NCI-H146 treated with DMSO at 0.1 percent for 48 hours (cell line): ENCODE measurements around the gene TRIM29.
"Not testable (repeated sequence)": the region's sequence is repeated elsewhere in the genome, so short reads cannot be mapped to it uniquely, and the experiment has no call there.

Experiments used
- DNase-seq: peaks from one replicate; lab custom pipeline; 2025; ENCODE audit not compliant: unreplicated experiment; lab: John Stamatoyannopoulos, UW

TRIM29 gene, protein sequence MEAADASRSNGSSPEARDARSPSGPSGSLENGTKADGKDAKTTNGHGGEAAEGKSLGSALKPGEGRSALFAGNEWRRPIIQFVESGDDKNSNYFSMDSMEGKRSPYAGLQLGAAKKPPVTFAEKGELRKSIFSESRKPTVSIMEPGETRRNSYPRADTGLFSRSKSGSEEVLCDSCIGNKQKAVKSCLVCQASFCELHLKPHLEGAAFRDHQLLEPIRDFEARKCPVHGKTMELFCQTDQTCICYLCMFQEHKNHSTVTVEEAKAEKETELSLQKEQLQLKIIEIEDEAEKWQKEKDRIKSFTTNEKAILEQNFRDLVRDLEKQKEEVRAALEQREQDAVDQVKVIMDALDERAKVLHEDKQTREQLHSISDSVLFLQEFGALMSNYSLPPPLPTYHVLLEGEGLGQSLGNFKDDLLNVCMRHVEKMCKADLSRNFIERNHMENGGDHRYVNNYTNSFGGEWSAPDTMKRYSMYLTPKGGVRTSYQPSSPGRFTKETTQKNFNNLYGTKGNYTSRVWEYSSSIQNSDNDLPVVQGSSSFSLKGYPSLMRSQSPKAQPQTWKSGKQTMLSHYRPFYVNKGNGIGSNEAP

DNA sequence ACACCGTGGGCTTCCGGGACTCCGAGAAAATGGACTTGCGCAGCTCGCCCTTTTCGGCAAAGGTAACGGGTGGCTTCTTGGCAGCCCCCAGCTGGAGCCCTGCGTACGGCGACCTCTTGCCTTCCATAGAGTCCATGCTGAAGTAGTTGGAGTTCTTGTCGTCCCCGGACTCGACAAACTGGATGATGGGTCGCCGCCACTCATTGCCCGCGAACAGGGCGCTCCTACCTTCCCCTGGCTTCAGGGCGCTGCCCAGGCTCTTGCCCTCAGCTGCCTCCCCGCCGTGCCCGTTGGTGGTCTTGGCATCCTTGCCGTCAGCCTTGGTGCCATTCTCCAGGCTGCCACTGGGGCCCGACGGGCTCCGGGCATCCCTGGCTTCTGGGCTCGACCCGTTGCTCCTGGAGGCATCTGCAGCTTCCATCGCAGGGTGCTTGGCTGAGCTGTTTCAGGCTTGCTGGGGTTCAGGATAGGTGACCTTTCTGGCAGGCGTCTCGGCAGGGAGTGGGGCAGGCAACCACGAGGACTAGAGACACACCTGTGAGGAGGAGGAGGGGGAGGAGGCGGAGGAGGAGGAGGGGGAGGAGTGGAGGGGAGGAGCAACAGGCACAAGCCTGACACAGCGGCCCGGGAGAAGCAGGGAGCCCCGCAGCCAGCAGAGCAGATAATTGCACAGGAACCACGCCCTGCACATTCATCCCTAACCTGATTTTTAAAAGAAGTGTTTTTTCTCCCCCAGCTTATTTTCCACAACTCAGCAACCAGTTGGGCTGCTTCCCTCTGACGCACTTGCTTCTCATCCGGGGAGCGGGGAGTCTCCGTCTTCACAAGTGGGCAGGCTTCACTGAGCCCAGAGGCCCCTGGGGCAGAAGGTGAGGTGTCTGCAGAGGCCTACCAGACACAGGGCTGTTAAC, at the start of gene TRIM29:
TSS of gene TRIM29 (minus strand) at position 503 of the 911 bp plus-strand sequence. CDS start at position 421, 82 bp downstream.
- peak; percentile 22 for DNase-seq

DNA sequence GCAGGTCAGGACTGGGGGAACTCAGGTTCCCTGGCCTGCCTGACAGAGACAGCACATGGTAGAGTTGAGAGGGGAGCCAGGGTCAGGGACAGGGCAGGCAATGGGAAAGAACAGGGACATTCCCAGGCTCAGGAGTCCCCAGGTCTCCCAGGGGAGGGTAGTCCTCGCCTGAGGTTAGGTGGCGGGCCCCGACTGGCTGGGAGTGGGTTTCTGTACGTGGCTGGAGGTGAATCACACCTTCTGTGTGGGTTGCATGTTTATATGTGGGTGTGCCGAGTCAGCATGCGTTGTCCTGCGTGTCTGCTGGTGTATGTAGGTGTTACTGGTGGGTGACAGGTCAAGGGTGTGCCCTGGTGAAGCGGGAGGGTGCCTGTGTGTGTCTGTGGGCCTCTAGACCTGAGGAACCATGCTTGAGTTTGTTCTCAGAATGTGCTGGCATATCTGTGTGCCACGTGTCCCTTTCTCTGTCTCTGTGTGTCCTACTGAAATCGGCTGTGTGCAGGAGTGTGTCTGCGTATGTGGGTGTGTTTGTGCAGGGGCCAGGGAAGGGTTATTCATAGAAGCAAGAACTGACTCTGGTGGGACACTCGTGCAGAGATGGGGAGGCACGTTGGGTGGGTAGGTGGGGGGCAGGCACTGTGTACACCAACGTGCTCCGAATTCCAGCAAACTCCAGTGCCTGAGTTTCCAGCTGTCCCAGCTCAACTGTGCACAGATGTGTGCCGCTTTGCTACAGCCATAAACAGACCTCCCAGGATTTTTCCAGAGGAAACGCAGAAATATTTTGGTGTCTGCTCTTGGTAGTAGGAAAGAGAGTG, 49.1 kb upstream of the TRIM29 start:
- DNase-seq: no peak

GRCh38 chr11:120186456-120186773, 48.5 kb upstream of the TRIM29 start:
- no peak for DNase-seq

DNA sequence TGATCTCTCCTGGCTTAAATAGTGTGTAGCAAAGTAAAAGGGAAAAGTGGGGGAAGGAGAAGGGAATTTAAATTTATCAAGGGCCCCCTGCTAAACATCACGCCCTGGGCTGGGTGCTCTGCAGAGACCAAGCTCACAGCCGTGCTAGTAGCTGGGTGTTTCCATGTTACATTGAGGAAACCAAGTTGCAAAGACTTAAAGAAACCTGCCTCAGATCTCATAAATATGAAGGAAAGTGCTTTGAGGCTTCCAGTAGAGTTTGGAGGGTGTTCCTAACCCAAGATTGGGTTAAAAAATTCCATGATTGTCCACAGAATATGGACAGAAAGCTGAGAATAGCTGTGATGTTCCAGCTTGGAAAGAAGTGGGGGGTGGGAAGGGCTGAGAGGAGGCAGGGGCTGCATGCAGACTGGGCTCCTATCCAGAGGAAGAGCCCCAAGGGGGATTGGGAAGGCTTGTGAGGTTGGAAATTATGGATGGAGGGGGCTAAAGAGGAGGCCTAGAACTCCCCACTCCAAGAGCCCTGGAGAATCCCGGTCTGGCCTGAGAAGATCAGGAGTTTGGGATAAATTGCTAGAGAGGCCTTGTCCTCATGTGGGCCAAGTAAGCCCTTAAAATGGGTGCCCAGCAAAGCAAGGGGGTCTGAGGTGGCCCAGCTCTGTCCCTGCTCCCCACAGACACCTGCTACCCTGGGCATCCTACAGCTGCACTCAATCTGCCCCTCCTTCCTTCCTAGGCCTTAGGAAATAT, 48.0 kb upstream of the TRIM29 start:
- DNase-seq: no peak

- DNase-seq: no peak
Measured at GRCh38 chr11:120184946-120185705, 47.2 kb upstream of the TRIM29 start.

- DNase-seq: no peak
Measured at GRCh38 chr11:120184371-120184945, 46.5 kb upstream of the TRIM29 start.

DNA sequence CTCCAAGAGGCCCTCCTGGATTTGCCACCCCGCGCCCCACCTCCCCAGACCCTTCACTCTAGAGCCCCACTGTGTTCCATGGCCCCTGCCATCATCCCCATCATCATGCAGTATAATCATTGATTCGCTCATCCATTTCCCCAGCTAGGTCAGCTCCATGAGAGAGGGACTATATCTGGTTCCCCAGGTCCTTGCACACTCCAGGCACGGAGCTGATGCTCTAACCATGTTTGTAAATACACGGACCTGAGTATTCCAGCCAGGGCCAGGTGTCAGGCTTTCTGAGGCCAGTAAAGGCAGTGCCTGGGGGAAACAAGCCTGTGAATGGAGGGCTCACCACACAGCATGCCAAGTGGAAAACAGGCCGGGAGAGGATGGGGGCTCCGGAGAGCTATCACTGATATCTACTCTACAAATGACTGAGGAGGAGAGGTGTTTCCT, 45.8 kb upstream of the TRIM29 start:
- DNase-seq: no peak

- no peak for DNase-seq
Measured at GRCh38 chr11:120182790-120183491, 45.0 kb upstream of the TRIM29 start.

DNA sequence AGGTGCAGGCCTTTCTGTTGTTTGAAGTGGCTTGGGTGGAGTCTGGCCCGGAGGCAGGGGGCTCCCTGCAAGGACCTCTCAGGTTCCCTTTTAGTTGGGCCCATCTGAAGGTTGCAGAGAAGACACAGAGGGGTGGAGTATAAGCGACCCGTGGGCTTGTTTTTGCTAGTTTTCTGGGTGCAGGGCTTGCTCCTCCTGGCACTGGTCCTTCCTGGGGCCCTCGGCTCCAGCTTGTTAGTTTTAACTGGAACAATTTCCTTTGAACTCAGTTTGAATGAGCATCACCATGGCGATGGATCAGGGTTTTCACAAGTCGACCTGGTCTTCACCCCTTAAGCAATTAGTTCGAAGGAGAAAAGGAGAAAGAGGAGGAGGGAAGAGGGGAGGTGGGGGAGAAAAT, 44.5 kb upstream of the TRIM29 start:
- DNase-seq: no peak

DNA sequence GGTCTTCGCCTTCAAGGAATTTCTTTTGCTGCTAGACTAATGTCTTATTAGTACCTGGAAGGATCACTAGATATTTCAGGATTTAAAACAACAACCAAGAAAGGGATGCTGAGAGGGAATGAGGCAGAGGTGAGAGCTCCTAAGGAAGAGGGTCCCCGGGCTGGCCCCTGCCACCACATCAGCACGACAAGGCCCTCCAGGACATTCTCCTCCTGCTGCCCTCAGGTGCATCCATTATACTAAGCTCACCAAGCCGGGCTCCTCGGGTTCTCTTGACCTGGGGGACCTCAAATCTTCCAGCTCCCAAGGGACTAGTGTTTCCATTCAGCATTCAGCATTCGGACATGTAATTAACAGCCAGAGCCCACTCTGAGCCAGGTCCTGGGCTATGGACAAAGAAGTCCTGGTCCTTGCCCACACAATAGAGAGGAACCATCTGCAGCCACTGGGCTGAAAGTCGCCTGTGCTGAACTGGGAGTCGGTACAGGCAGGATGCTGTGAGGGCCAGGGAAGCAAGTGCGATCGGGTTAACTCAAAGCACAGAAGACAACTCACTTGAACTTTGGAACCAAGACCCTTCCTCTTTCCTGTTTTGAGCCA, 43.6 kb upstream of the TRIM29 start:
- DNase-seq: no peak

DNA sequence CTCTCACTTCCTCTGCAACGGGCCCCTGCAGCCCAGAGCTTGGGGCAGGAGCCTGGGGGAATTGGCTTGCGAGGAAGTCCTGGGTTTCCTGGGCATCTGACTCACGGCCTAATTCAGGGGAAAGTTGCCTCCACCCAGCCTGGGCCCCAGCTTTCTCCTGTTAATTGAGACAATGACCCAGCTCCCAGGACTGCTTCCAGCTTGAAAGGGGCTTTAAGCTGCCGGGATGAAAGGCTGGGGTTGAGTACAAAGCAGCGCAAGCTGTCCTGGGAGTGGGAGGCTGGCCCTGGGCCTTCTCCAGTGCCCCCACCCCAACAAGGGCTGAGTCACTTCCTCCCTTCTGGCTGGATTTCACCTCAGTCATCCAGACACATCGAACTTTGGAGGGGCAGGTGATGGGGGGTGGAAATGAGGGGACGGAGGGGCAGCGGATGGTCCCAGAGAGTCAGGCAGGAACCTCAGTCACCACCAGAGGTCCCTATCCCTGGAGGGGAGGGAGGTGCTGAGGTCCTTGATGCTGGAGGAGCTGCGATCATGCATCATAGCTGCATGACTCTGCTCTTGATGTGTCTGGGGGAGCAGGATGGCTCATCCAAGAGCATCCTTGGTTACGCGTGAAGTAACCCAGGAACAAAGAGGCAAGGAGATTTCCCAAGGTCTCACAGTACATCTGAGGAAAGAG, 42.8 kb upstream of the TRIM29 start:
- DNase-seq: no peak

DNA sequence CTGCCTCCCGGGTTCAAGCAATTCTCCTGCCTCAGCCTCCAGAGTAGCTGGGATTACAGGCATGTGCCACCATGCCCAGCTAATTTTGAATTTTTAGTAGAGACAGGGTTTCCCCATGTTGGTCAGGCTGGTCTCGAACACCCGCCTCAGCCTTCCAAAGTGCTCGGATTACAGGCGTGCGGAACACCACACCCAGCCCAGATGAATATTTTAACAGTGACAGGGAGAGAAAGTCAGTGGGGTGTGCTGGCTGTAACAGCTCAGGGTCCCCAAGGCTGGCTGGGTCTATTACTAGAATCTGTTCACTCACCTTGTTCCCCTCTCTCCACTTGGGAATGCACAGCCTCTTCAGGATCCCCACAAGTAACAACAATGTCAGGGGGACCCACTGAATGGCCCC, 42.1 kb upstream of the TRIM29 start:
- DNase-seq: not testable (repeated sequence)

GRCh38 chr11:120179057-120179672, 41.3 kb upstream of the TRIM29 start:
- no peak for DNase-seq

- DNase-seq: no peak
Measured at GRCh38 chr11:120178561-120179056, 40.7 kb upstream of the TRIM29 start.

- no peak for DNase-seq
Measured at GRCh38 chr11:120174866-120175265, 37.0 kb upstream of the TRIM29 start.

DNA sequence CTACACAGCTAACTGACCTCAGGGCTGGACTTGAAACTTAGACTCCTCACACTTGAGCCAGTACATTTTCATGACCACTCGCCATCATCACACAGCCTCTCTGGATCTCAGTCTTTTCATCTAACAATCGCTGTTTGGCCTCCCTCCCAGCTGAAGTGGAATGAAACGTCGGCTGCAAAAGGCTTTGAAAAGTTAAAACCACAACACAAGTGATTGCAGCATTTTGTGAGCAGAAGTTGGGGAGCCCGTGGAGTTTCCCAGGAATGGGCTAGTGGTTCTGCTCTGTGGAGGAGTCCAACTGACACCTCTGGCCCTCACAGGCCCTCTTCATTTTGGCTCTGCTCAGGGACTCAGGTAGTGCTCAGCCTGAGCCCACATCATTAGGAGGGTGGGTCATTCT, 35.9 kb upstream of the TRIM29 start:
- DNase-seq: no peak
